MM.1S (cell line): Measurements from ENCODE around the gene ITGA3.

ENCODE experiments used
- DNase-seq: peaks from one replicate; pipeline ENCODE4 v3.0.0-alpha.2; 2015
- H2AFZ ChIP-seq: fragments of 300-600 bp; sonication (generic); 2 replicates; pipeline ENCODE4 v1.6.0; 2016; ENCODE audit warnings: antibody characterized with exemption, low read length
- H3F3A ChIP-seq: fragments of 300-600 bp; sonication (generic); 2 replicates; pipeline ENCODE4 v1.6.1; 2016; ENCODE audit warnings: mild to moderate bottlenecking, antibody characterized with exemption, low read length, moderate library complexity, mixed read lengths; ENCODE audit not compliant: insufficient read depth
- H3K27ac ChIP-seq: fragments of 300-600 bp; sonication (generic); 2 replicates; pipeline ENCODE4 v1.5.1; 2016; ENCODE audit warnings: mild to moderate bottlenecking, low read length
- H3K27me3 ChIP-seq: fragments of 300-600 bp; sonication (generic); replicated peaks from 2 replicates; pipeline ENCODE4 v1.6.0; 2016; ENCODE audit warnings: low read length; ENCODE audit not compliant: insufficient read depth
- H3K36me3 ChIP-seq: fragments of 300-600 bp; sonication (generic); replicated peaks from 2 replicates; pipeline ENCODE4 v1.6.1; 2016; ENCODE audit warnings: mild to moderate bottlenecking, low read length, mixed read lengths; ENCODE audit not compliant: insufficient read depth
- H3K4me1 ChIP-seq: fragments of 300-600 bp; sonication (generic); 2 replicates; pipeline ENCODE4 v1.6.1; 2016; ENCODE audit warnings: low read length, mixed read lengths
- H3K4me2 ChIP-seq: fragments of 300-600 bp; sonication (generic); 2 replicates; pipeline ENCODE4 v1.6.0; 2016; ENCODE audit warnings: low read depth, low read length
- H3K4me3 ChIP-seq: fragments of 300-600 bp; sonication (generic); 2 replicates; pipeline ENCODE4 v1.5.1; 2016; ENCODE audit warnings: low read length, mixed read lengths
- H3K79me2 ChIP-seq: fragments of 300-600 bp; sonication (generic); 2 replicates; pipeline ENCODE4 v1.6.1; 2016; ENCODE audit warnings: mixed run types, low read length, mixed read lengths
- H3K9ac ChIP-seq: fragments of 300-600 bp; sonication (generic); 2 replicates; pipeline ENCODE4 v1.6.1; 2016; ENCODE audit warnings: low read length, mixed read lengths
- H3K9me2 ChIP-seq: fragments of 300-600 bp; sonication (generic); replicated peaks from 2 replicates; pipeline ENCODE4 v1.6.1; 2016; ENCODE audit warnings: mild to moderate bottlenecking, low read length, mixed read lengths; ENCODE audit not compliant: insufficient read depth
- H3K9me3 ChIP-seq: fragments of 300-600 bp; sonication (generic); replicated peaks from 2 replicates; pipeline ENCODE4 v1.6.1; 2016; ENCODE audit warnings: mild to moderate bottlenecking, low read length, mixed read lengths; ENCODE audit not compliant: insufficient read depth
- H4K20me1 ChIP-seq: fragments of 300-600 bp; sonication (generic); 2 replicates; pipeline ENCODE4 v1.6.1; 2016; ENCODE audit warnings: mild to moderate bottlenecking, low read length, moderate library complexity, mixed read lengths; ENCODE audit not compliant: insufficient read depth
- EZH2 ChIP-seq: fragments of 300-600 bp; sonication (generic); optimal IDR thresholded peaks from 2 replicates; pipeline ENCODE3; 2017; ENCODE audit warnings: low read depth, mild to moderate bottlenecking, antibody characterized with exemption, low read length, mixed read lengths
- EZH2phosphoT487 ChIP-seq: fragments of 300-600 bp; sonication (generic); IDR thresholded peaks from 2 replicates; pipeline ENCODE4 v1.6.1; 2018; ENCODE audit warnings: antibody characterized with exemption, low read length
- TF ChIP-seq, protein P1 (sequence below): fragments of 300-600 bp; sonication (generic); IDR thresholded peaks from 2 replicates; pipeline ENCODE4 v1.5.1; 2016; ENCODE audit warnings: antibody characterized with exemption, low read length, mixed read lengths

The ITGA3 gene

DNA sequence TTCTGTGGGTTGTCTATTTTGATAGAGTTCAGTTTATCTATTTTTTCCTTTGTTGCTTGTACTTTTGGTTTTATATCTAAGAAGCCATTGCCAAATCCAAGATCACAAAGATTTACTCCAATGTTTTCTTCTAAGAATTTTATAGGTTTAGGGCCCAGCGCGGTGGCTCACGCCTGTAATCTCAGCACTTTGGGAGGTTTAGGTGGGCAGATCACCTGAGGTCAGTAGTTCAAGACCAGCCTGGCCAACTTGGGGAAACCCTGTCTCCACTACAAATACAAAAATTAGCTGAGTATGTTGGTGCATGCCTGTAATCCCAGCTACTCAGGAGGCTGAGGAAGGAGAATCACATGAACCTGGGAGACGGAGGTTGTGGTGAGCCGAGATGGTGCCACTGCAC is 13.7 kb upstream of the ITGA3 start:
- no peaks in the 10 kb centered on the region for H3K27me3 ChIP-seq
- no peak for DNase-seq
- no peaks in the 10 kb centered on the region for H4K20me1 ChIP-seq
- H3K27ac ChIP-seq, result no peak overlapping the region
- H3K4me3 ChIP-seq, result no peak overlapping the region
- no peaks in the 10 kb centered on the region for H3F3A ChIP-seq
- H3K4me2 ChIP-seq, result no peak overlapping the region
- no peaks in the 10 kb centered on the region for H3K36me3 ChIP-seq
- H3K9ac ChIP-seq, result no peak overlapping the region
- H3K9me2 ChIP-seq, result no peaks in the 10 kb centered on the region
- TF ChIP-seq EZH2 (no peak), EZH2phosphoT487 (no peak)
- TF ChIP-seq, protein P1, sequence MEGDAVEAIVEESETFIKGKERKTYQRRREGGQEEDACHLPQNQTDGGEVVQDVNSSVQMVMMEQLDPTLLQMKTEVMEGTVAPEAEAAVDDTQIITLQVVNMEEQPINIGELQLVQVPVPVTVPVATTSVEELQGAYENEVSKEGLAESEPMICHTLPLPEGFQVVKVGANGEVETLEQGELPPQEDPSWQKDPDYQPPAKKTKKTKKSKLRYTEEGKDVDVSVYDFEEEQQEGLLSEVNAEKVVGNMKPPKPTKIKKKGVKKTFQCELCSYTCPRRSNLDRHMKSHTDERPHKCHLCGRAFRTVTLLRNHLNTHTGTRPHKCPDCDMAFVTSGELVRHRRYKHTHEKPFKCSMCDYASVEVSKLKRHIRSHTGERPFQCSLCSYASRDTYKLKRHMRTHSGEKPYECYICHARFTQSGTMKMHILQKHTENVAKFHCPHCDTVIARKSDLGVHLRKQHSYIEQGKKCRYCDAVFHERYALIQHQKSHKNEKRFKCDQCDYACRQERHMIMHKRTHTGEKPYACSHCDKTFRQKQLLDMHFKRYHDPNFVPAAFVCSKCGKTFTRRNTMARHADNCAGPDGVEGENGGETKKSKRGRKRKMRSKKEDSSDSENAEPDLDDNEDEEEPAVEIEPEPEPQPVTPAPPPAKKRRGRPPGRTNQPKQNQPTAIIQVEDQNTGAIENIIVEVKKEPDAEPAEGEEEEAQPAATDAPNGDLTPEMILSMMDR, result no peak
- no peak overlapping the region for H2AFZ ChIP-seq
- no peaks in the 10 kb centered on the region for H3K79me2 ChIP-seq
- no peaks in the 10 kb centered on the region for H3K9me3 ChIP-seq
- H3K4me1 ChIP-seq, result no peaks in the 10 kb centered on the region

DNA sequence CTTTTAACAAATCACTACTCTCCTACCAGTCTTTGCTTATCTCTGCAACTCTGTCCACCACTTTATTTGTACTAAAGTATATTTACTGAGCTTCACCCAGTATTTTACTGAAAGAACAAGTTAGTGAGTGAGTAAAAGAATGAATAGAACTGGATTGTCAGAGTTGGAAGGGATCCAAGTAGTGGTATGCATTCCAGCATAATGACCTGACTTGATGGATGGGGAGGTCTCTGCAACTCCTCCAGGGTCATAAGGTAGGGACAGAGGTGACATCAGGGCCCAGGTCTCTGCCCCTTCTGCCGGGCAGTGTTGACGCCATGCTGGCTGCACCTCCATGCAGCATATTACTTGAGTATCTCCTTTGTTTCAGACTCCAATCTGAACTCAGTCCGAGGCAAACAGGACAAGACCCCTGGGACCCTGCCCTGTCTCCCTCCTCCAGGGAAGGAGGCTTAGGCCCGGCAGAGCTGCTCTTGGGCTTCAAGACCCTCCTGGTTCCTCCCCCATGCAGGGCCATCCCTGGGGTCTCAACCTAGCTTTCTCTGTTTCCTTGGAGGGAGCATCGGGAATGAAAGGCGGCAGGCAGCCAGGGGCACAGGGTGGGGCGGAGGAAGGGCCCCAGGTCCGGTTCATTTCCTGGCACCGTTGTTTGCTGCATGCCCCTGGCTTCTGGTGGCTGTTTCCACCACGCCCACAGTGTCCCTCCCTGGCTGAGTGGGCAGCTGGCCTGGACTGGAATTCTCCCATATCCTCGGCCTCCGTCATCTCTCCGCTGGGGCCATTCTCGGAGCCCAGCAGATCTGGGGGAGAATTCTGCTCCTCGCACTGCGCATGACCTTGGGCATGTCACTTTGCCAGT is 12.4 kb upstream of the ITGA3 start:
- no peak overlapping the region for H3K4me3 ChIP-seq
- H3K79me2 ChIP-seq, result no peaks in the 10 kb centered on the region
- H3K9me2 ChIP-seq, result no peaks in the 10 kb centered on the region
- no peaks in the 10 kb centered on the region for H3K4me1 ChIP-seq
- H4K20me1 ChIP-seq, result no peaks in the 10 kb centered on the region
- no peak for TF ChIP-seq EZH2phosphoT487
- TF ChIP-seq, protein P1, result no peak
- no peak for TF ChIP-seq EZH2
- H2AFZ ChIP-seq, result no peak overlapping the region
- H3K27ac ChIP-seq, result no peak overlapping the region
- no peaks in the 10 kb centered on the region for H3K36me3 ChIP-seq
- H3K9ac ChIP-seq, result no peak overlapping the region
- no peak overlapping the region for H3K4me2 ChIP-seq
- no peaks in the 10 kb centered on the region for H3K27me3 ChIP-seq
- H3F3A ChIP-seq, result no peaks in the 10 kb centered on the region
- H3K9me3 ChIP-seq, result no peaks in the 10 kb centered on the region
- DNase-seq, result no peak

DNA sequence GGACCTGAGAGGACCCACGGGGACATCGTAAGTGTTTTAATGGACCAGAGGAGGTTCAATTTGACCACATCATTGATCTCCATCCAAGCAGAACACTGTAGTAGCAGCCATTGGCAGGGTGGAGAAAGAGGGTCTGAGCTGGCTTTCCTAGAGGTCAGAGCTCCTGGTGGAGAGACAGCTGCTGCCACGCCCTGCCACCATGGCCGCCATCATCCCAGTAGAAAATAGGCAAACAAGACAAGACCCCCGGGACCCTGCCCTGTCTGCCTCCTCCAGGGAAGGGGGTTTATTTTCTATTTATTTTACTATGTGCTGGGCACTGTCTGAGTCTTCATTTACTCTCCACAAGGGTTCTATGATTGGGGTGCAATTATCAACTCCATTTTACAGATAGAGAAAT is 11.4 kb upstream of the ITGA3 start:
- H3K79me2 ChIP-seq, result no peaks in the 10 kb centered on the region
- H3K27ac ChIP-seq, result no peak overlapping the region
- TF ChIP-seq EZH2phosphoT487, result no peak
- TF ChIP-seq, protein P1, result no peak
- no peaks in the 10 kb centered on the region for H3K9me3 ChIP-seq
- H3K27me3 ChIP-seq, result 0 out of 2 replicates have a peak, but pooled peaks cover 4% of the 10 kb centered on the region
- H3K36me3 ChIP-seq, result no peaks in the 10 kb centered on the region
- no peak overlapping the region for H2AFZ ChIP-seq
- no peak overlapping the region for H3K9ac ChIP-seq
- no peaks in the 10 kb centered on the region for H3K4me1 ChIP-seq
- no peaks in the 10 kb centered on the region for H3F3A ChIP-seq
- no peaks in the 10 kb centered on the region for H3K9me2 ChIP-seq
- H3K4me2 ChIP-seq, result no peak overlapping the region
- no peak overlapping the region for H3K4me3 ChIP-seq
- no peak for DNase-seq
- no peaks in the 10 kb centered on the region for H4K20me1 ChIP-seq
